ENCODE results near the gene GNAT2. TPM values are rescaled to one million over a fixed set of nuclear protein-coding genes. Genes with fewer than 3 reads are reported as not detected.

GNAT2 gene
- total RNA-seq, 1 experiment from 2014 or later = 0.20 TPM

DNA sequence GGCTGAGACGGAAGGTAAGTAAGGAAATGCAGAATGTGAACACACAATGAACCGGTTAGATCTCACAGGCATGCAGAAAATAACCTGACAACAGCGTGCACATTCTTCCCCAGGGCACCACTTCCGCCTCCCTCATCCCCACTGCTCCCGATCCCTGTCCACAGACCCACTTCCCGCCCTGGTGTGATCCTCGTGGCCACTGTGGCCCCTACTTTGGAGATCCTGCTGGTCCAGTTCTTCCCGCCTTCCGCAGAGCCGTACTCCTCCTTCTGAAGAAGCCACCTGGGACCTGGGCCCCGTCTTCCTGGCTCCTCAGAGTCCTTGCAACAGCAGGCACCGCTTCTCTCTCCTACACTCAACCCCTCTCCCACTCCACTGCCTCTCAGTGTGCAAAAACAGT lies 35.1 kb upstream of the GNAT2 start:
- no peak overlapping the region for H3K9ac ChIP-seq (ENCODE audit: extremely low read depth, insufficient read length, low read length)
- no peak overlapping the region for H4K91ac ChIP-seq (ENCODE audit: insufficient read length, low read depth, low read length)
- no peak overlapping the region for H3K14ac ChIP-seq (ENCODE audit: insufficient read depth, low read length)
- H3K36me3 Mint-ChIP-seq (ENCODE audit: insufficient read depth in 1 of 3, low read depth in 3 of 3) = no peaks in the 10 kb centered on the region
- H3K4me1 Mint-ChIP-seq = peaks cover 5 to 14% of the 10 kb centered on the region in 2 experiments; a peak in 3 of 4 replicates
- no peak overlapping the region for H4K8ac ChIP-seq (replicated peaks; ENCODE audit: insufficient read length, low read depth, low read length)
- no peaks in the 10 kb centered on the region for H3K79me1 ChIP-seq (ENCODE audit: insufficient read depth, low read depth, low read length, poor library complexity, severe bottlenecking)
- H2BK15ac ChIP-seq (ENCODE audit: low read depth, low read length) = no peak overlapping the region
- peaks cover 4% of the 10 kb centered on the region for H3K23me2 ChIP-seq (ENCODE audit: insufficient read length, low read depth, low read length, poor library complexity, severe bottlenecking)
- H4K5ac ChIP-seq (ENCODE audit: insufficient read length, low read depth, low read length) = no peak overlapping the region
- H3K18ac ChIP-seq (ENCODE audit: insufficient read length, low read depth, low read length) = no peak overlapping the region
- H3K79me2 ChIP-seq (ENCODE audit: insufficient read depth, low read length) = no peaks in the 10 kb centered on the region
- H3K56ac ChIP-seq (ENCODE audit: insufficient read length, low read depth, low read length) = no peak overlapping the region
- peak overlapping the region in 1 of 2 experiments; percentile 94; a peak in 2 of 5 replicates for H3K4me3 Mint-ChIP-seq
- H3K4me2 ChIP-seq (ENCODE audit: insufficient read depth, insufficient read length, low read length) = no peak overlapping the region
- H2BK120ac ChIP-seq (ENCODE audit: low read depth, low read length, poor library complexity, severe bottlenecking) = no peak overlapping the region
- no peaks in the 10 kb centered on the region for H3K4me1 ChIP-seq (ENCODE audit: insufficient read depth, low read length)
- no peak overlapping the region; a peak in 1 of 7 replicates for H3K27ac Mint-ChIP-seq
- H4K20me1 ChIP-seq (ENCODE audit: control insufficient read depth, insufficient read depth, insufficient read length) = no peaks in the 10 kb centered on the region
- TF ChIP-seq, protein P1, sequence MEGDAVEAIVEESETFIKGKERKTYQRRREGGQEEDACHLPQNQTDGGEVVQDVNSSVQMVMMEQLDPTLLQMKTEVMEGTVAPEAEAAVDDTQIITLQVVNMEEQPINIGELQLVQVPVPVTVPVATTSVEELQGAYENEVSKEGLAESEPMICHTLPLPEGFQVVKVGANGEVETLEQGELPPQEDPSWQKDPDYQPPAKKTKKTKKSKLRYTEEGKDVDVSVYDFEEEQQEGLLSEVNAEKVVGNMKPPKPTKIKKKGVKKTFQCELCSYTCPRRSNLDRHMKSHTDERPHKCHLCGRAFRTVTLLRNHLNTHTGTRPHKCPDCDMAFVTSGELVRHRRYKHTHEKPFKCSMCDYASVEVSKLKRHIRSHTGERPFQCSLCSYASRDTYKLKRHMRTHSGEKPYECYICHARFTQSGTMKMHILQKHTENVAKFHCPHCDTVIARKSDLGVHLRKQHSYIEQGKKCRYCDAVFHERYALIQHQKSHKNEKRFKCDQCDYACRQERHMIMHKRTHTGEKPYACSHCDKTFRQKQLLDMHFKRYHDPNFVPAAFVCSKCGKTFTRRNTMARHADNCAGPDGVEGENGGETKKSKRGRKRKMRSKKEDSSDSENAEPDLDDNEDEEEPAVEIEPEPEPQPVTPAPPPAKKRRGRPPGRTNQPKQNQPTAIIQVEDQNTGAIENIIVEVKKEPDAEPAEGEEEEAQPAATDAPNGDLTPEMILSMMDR (conservative IDR thresholded peaks at IDR 0.05) = no peak
- no peak overlapping the region for H3K23ac ChIP-seq (ENCODE audit: insufficient read length, low read depth, low read length)
- no peak overlapping the region for H2BK5ac ChIP-seq (ENCODE audit: insufficient read length, low read length)
- no peak overlapping the region for H2BK12ac ChIP-seq (ENCODE audit: insufficient read length, low read depth, low read length)
- H3K27me3 Mint-ChIP-seq (ENCODE audit: low read depth) = peaks cover 42% of the 10 kb centered on the region
- H3K4ac ChIP-seq (ENCODE audit: low read depth, low read length) = no peak overlapping the region
- H2BK20ac ChIP-seq (ENCODE audit: low read depth, low read length, poor library complexity, severe bottlenecking) = no peak overlapping the region
- H3K9me3 ChIP-seq (ENCODE audit: control insufficient read depth, low read depth, low read length) = no peaks in the 10 kb centered on the region
- WGBS (ENCODE audit: extremely low coverage, insufficient read length, low lambda C conversion rate) = no CpG with 5 or more reads among the region's 12 CpGs
- no peak overlapping the region for H3K27ac ChIP-seq (ENCODE audit: insufficient read length, low read depth, low read length)
- no peak overlapping the region for H2AFZ ChIP-seq (ENCODE audit: low read length)
- no peak overlapping the region for H2AK5ac ChIP-seq (ENCODE audit: insufficient read length, low read length)
- DNase-seq = no peak
- no peaks in the 10 kb centered on the region for H3K9me3 Mint-ChIP-seq
- no peak overlapping the region for H3T11ph ChIP-seq (ENCODE audit: low read length)
- H3K27me3 ChIP-seq (ENCODE audit: insufficient read depth, low read length) = no peaks in the 10 kb centered on the region
